ENCODE measurements around the gene ZNF18. TPM values are rescaled to one million over a fixed set of nuclear protein-coding genes. Genes with fewer than 3 reads are reported as not detected.

Gene ZNF18
- total and polyA plus RNA-seq, 2 of the 4 experiments (the other 2 are of a cell fraction), result 4.5 to 11.7 TPM

- dilution Hi-C loops (cut with HindIII; ENCODE audit: low sequenced_read_pairs, unreplicated experiment), result no loop called here
- Histone ChIP-seq H3K4me2 (ENCODE audit: low read depth, low read length) (no peak overlapping the region), H3K14ac (replicated peaks; ENCODE audit: low read depth, low read length) (no peak overlapping the region), H2AFZ (replicated peaks; ENCODE audit: low read length, poor library complexity) (no peak overlapping the region), H2BK5ac (ENCODE audit: low read depth, low read length, poor library complexity, severe bottlenecking) (no peak overlapping the region), H3K36me3 (ENCODE audit: control insufficient read depth, insufficient read depth, low read length) (peaks cover 20% of the 10 kb centered on the region), H3K4ac (ENCODE audit: low read depth, low read length) (no peak overlapping the region), H2BK20ac (ENCODE audit: low read depth, low read length) (no peak overlapping the region), H2AK9ac (replicated peaks; ENCODE audit: low read depth, low read length, poor library complexity) (no peak overlapping the region), H3K4me3 (ENCODE audit: insufficient read depth, low read depth, low read length) (no peak overlapping the region), H3K79me1 (ENCODE audit: low read depth in 1 of 2, low read length in 2 of 2) (peaks cover 0 to 7% of the 10 kb centered on the region in 2 experiments; a peak in 2 of 4 replicates), H4K8ac (ENCODE audit: low read depth in 2 of 2, low read length in 2 of 2) (no peak overlapping the region), H4K91ac (ENCODE audit: insufficient read depth, low read depth, low read length) (no peak overlapping the region), H3K9me3 (ENCODE audit: control insufficient read depth, insufficient read depth, low read length) (no peaks in the 10 kb centered on the region), H3K23ac (ENCODE audit: low read depth, low read length) (no peak overlapping the region), H2BK120ac (ENCODE audit: low read depth, low read length) (no peak overlapping the region), H3K27me3 (ENCODE audit: control insufficient read depth, insufficient read depth, low read length) (no peaks in the 10 kb centered on the region), H3K56ac (ENCODE audit: extremely low read depth, insufficient read depth, low read length) (no peak overlapping the region), H4K5ac (ENCODE audit: low read depth, low read length) (no peak overlapping the region), H3K18ac (ENCODE audit: low read depth, low read length) (no peak overlapping the region), H3K4me1 (ENCODE audit: control insufficient read depth, insufficient read depth, low read length) (no peaks in the 10 kb centered on the region), H3K9ac (ENCODE audit: low read depth, low read length) (no peak overlapping the region), H4K20me1 (ENCODE audit: insufficient read depth, low read length) (no peaks in the 10 kb centered on the region), H2AK5ac (ENCODE audit: low read depth, low read length) (no peak overlapping the region), H3K27ac (ENCODE audit: insufficient read depth, low read length) (no peak overlapping the region), H2BK15ac (ENCODE audit: low read depth, low read length) (no peak overlapping the region), H3K9me1 (ENCODE audit: insufficient read depth, low read length) (no peaks in the 10 kb centered on the region)
- no CpG with 5 or more reads among the region's 4 CpGs for WGBS, 2 experiments (ENCODE audit: extremely low coverage in 2 of 2, insufficient read length in 1 of 2)
- POLR2A ChIA-PET (ENCODE audit: unreplicated experiment), result no interaction called here
- in situ Hi-C loops (cut with MboI; ENCODE audit: low sequenced_read_pairs), result loop anchor here (10.0 to 25.0 kb wide), 3 partner anchors 1013 to 1329 kb away; partner anchors contain the start of genes MYH3 and TMEM220
- DNase-seq, result no peak
- CTCF ChIA-PET, result no interaction called here
- ATAC-seq (ENCODE audit: low read depth), result no peak
- intact Hi-C loops (cut with micrococcal nuclease), result loop anchor here (10.0 kb wide), 1 partner anchor 1267 kb away; no protein-coding TSS in a partner anchor
- TF ChIP-seq, protein P1, sequence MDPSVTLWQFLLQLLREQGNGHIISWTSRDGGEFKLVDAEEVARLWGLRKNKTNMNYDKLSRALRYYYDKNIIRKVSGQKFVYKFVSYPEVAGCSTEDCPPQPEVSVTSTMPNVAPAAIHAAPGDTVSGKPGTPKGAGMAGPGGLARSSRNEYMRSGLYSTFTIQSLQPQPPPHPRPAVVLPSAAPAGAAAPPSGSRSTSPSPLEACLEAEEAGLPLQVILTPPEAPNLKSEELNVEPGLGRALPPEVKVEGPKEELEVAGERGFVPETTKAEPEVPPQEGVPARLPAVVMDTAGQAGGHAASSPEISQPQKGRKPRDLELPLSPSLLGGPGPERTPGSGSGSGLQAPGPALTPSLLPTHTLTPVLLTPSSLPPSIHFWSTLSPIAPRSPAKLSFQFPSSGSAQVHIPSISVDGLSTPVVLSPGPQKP (IDR thresholded peaks at IDR 0.05; ENCODE audit: borderline replicate concordance, low read depth, low read length), result no peak
- BruUV-seq (replicated peaks), result no TSS peak
Measured at GRCh38 chr17:11991461-11991860, 5.8 kb downstream of the ZNF18 start.

All from IMR-90 (cell line).